Trophoblast cell (in vitro differentiated cells and primary cell): Measurements from ENCODE around the gene ZNF705A.
"Not testable (repeated sequence)": the region's sequence is repeated elsewhere in the genome, so short reads cannot be mapped to it uniquely, and the experiment has no call there.

Experiments
- DNase-seq, 2 donors: peaks; one replicate each; pipeline ENCODE4 v3.0.0-alpha.2; 2016
- H2AFZ ChIP-seq: 2 replicates; pipeline ENCODE4 v1.6.1; 2013; ENCODE audit warnings: low read length, moderate library complexity, mild to moderate bottlenecking; ENCODE audit not compliant: insufficient read depth, poor library complexity
- H2AK5ac ChIP-seq: 2 replicates; pipeline ENCODE4 v1.6.1; 2013; ENCODE audit warnings: mild to moderate bottlenecking, low read length
- H2BK120ac ChIP-seq: 2 replicates; pipeline ENCODE4 v1.6.1; 2013; ENCODE audit warnings: low read length, mild to moderate bottlenecking, moderate library complexity; ENCODE audit not compliant: insufficient read depth, poor library complexity
- H2BK12ac ChIP-seq: 2 replicates; pipeline ENCODE4 v1.6.1; 2013; ENCODE audit warnings: mild to moderate bottlenecking, low read length, moderate library complexity
- H2BK5ac ChIP-seq: 2 replicates; pipeline ENCODE4 v1.6.1; 2013; ENCODE audit warnings: low read length, low read depth, moderate library complexity, mild to moderate bottlenecking; ENCODE audit not compliant: poor library complexity
- H3K14ac ChIP-seq: 2 replicates; pipeline ENCODE4 v1.6.1; 2013; ENCODE audit warnings: mild to moderate bottlenecking, low read length
- H3K18ac ChIP-seq: 2 replicates; pipeline ENCODE4 v1.6.1; 2013; ENCODE audit warnings: mild to moderate bottlenecking, low read length
- H3K23ac ChIP-seq: 2 replicates; pipeline ENCODE4 v1.6.1; 2013; ENCODE audit warnings: low read length
- H3K27ac ChIP-seq: 2 replicates; pipeline ENCODE4 v1.5.1; 2013; ENCODE audit warnings: low read depth, mild to moderate bottlenecking, inconsistent platforms, low read length, moderate library complexity
- H3K27me3 ChIP-seq: 2 replicates; pipeline ENCODE4 v1.6.1; 2013; ENCODE audit warnings: inconsistent platforms, mild to moderate bottlenecking, low read length, moderate library complexity; ENCODE audit not compliant: insufficient read depth
- H3K36me3 ChIP-seq, 2 experiments: 1 replicate in 1 of 2; 2 replicates in 1 of 2; pipeline ENCODE4 v1.6.1; 2013; ENCODE audit warnings: low read length in 2 of 2, mild to moderate bottlenecking in 2 of 2, moderate library complexity in 1 of 2; ENCODE audit not compliant: insufficient read depth in 2 of 2, control insufficient read depth in 1 of 2
- H3K4ac ChIP-seq: 2 replicates; pipeline ENCODE4 v1.6.1; 2013; ENCODE audit warnings: low read depth, mild to moderate bottlenecking, low read length, moderate library complexity
- H3K4me1 ChIP-seq, 2 experiments: 1 replicate in 1 of 2; 2 replicates in 1 of 2; pipeline ENCODE4 v1.6.1; 2013; ENCODE audit warnings: low read length in 2 of 2, mild to moderate bottlenecking in 2 of 2, moderate library complexity in 1 of 2; ENCODE audit not compliant: insufficient read depth in 2 of 2, control insufficient read depth in 1 of 2
- H3K4me2 ChIP-seq: 2 replicates; pipeline ENCODE4 v1.6.1; 2013; ENCODE audit warnings: inconsistent platforms, mild to moderate bottlenecking, low read length, moderate library complexity
- H3K4me3 ChIP-seq: 2 replicates; pipeline ENCODE4 v1.5.1; 2013; ENCODE audit warnings: mild to moderate bottlenecking, low read depth, low read length, inconsistent platforms
- H3K79me1 ChIP-seq: one replicate; pipeline ENCODE4 v1.6.1; 2013; ENCODE audit warnings: low read length
- H3K79me2 ChIP-seq: 2 replicates; pipeline ENCODE4 v1.6.1; 2013; ENCODE audit warnings: low read length, mild to moderate bottlenecking; ENCODE audit not compliant: control insufficient read depth, insufficient read depth, poor library complexity
- H3K9ac ChIP-seq: 2 replicates; pipeline ENCODE4 v1.6.1; 2013; ENCODE audit warnings: mild to moderate bottlenecking, low read length
- H3K9me3 ChIP-seq: 2 replicates; pipeline ENCODE4 v1.6.1; 2013; ENCODE audit warnings: low read depth, mild to moderate bottlenecking, control low read depth, inconsistent platforms, low read length; ENCODE audit not compliant: insufficient read depth
- H4K12ac ChIP-seq: 2 replicates; pipeline ENCODE4 v1.6.1; 2013; ENCODE audit warnings: low read depth, mild to moderate bottlenecking, low read length, moderate library complexity
- H4K8ac ChIP-seq: 2 replicates; pipeline ENCODE4 v1.6.1; 2013; ENCODE audit warnings: low read depth, mild to moderate bottlenecking, low read length, moderate library complexity
- H4K91ac ChIP-seq: one replicate; pipeline ENCODE4 v1.6.1; 2013; ENCODE audit warnings: low read depth, mild to moderate bottlenecking, low read length, moderate library complexity
- WGBS: extraction: QIAGEN DNeasy Blood & Tissue Kit; methylation state at CpG from one replicate; pipeline ENCODE4 v1.1.7; 2013; ENCODE audit warnings: missing lambda C conversion rate; ENCODE audit not compliant: insufficient read length, insufficient coverage; ENCODE audit errors: extremely low coverage; 5-methylcytosine and 5-hydroxymethylcytosine counted together

ZNF705A gene

GRCh38 chr12:8221375-8221774 is 64.6 kb downstream of the ZNF705A start:
- WGBS: no CpG with 5 or more reads among the region's 21 CpGs

GRCh38 chr12:8221844-8222243 is 65.0 kb downstream of the ZNF705A start:
- H3K14ac ChIP-seq, H3K27ac ChIP-seq, H3K4me3 ChIP-seq, H3K9ac ChIP-seq, H2AFZ ChIP-seq, H3K4me2 ChIP-seq, H2BK12ac ChIP-seq, H3K18ac ChIP-seq, H3K4me1 ChIP-seq, H4K8ac ChIP-seq, H2AK5ac ChIP-seq, H3K23ac ChIP-seq, H3K27me3 ChIP-seq, DNase-seq, H4K91ac ChIP-seq, H4K12ac ChIP-seq, H2BK120ac ChIP-seq, H3K79me2 ChIP-seq, H3K4ac ChIP-seq, H3K36me3 ChIP-seq, H3K9me3 ChIP-seq, H3K79me1 ChIP-seq, H2BK5ac ChIP-seq: not testable (repeated sequence)
- WGBS: no CpG with 5 or more reads among the region's 21 CpGs

More at GRCh38 chr12:8221375-8221774, 64.6 kb downstream of the ZNF705A start:
- not testable (repeated sequence) for H3K4me2 ChIP-seq, H4K8ac ChIP-seq, H3K9ac ChIP-seq, H3K9me3 ChIP-seq, H3K36me3 ChIP-seq, H3K23ac ChIP-seq, H3K27me3 ChIP-seq, DNase-seq, H2AFZ ChIP-seq, H3K4me1 ChIP-seq, H3K4ac ChIP-seq, H3K18ac ChIP-seq, H4K91ac ChIP-seq, H3K27ac ChIP-seq, H4K12ac ChIP-seq, H3K79me1 ChIP-seq, H2AK5ac ChIP-seq, H2BK5ac ChIP-seq, H2BK120ac ChIP-seq, H3K79me2 ChIP-seq, H3K14ac ChIP-seq, H2BK12ac ChIP-seq, H3K4me3 ChIP-seq

GRCh38 chr12:8222303-8222702 is 65.5 kb downstream of the ZNF705A start:
- H2BK5ac ChIP-seq, H3K23ac ChIP-seq, H2AK5ac ChIP-seq, H3K18ac ChIP-seq, H3K4me2 ChIP-seq, H3K79me1 ChIP-seq, H3K4me3 ChIP-seq, H4K8ac ChIP-seq, H3K14ac ChIP-seq, H2AFZ ChIP-seq, H3K4me1 ChIP-seq, H3K9ac ChIP-seq, H2BK12ac ChIP-seq, H3K27me3 ChIP-seq, H3K79me2 ChIP-seq, H4K91ac ChIP-seq, H2BK120ac ChIP-seq, H3K36me3 ChIP-seq, H3K9me3 ChIP-seq, H3K4ac ChIP-seq, DNase-seq, H4K12ac ChIP-seq, H3K27ac ChIP-seq: not testable (repeated sequence)
- WGBS: no CpG with 5 or more reads among the region's 16 CpGs

- H3K4ac ChIP-seq, H3K27me3 ChIP-seq, H3K4me1 ChIP-seq, H3K79me2 ChIP-seq, H2AK5ac ChIP-seq, H3K4me3 ChIP-seq, H4K8ac ChIP-seq, H3K23ac ChIP-seq, H3K9me3 ChIP-seq, H4K91ac ChIP-seq, H2BK5ac ChIP-seq, H3K79me1 ChIP-seq, H3K18ac ChIP-seq, H4K12ac ChIP-seq, DNase-seq, H3K4me2 ChIP-seq, H3K14ac ChIP-seq, H3K36me3 ChIP-seq, H3K27ac ChIP-seq, H2BK120ac ChIP-seq, H3K9ac ChIP-seq, H2AFZ ChIP-seq, H2BK12ac ChIP-seq: not testable (repeated sequence)
- no CpG with 5 or more reads among the region's 13 CpGs for WGBS
Measured at GRCh38 chr12:8223646-8224045, 66.8 kb downstream of the ZNF705A start.
